Stimulated activated CD8-positive, alpha-beta memory T cell treated with anti-CD3 and anti-CD28 coated beads, Interleukin-4, amount 100 ng/mL, for 48 hours (primary cell): ENCODE measurements around the gene SLC22A15.
A peak's percentile ranks its signal among the peaks of the same experiment; 100 is the strongest.
"Not testable (repeated sequence)": the region's sequence is repeated elsewhere in the genome, so short reads cannot be mapped to it uniquely, and the experiment has no call there.

ENCODE experiments used
- DNase-seq: peaks from one replicate; pipeline ENCODE4 v3.0.0-alpha.2; 2020

The SLC22A15 gene

GRCh38 chr1:115976062-115976920 is at the start of gene SLC22A15:
TSS of gene SLC22A15 (plus strand) at chr1:115976513. CDS start at chr1:115976628, 115 bp downstream.
- DNase-seq: peak; percentile 57

- DNase-seq: no peak
Measured at GRCh38 chr1:115927971-115928370, 48.3 kb upstream of the SLC22A15 start.

- DNase-seq: no peak
Measured at GRCh38 chr1:115929881-115930280, 46.4 kb upstream of the SLC22A15 start.

- no peak for DNase-seq
Measured at GRCh38 chr1:115933625-115934024, 42.7 kb upstream of the SLC22A15 start.

- DNase-seq: no peak
Measured at GRCh38 chr1:115939455-115939854, 36.9 kb upstream of the SLC22A15 start.

- no peak for DNase-seq
Measured at GRCh38 chr1:115946116-115946515, 30.2 kb upstream of the SLC22A15 start.

GRCh38 chr1:115949156-115949555 is 27.2 kb upstream of the SLC22A15 start:
- no peak for DNase-seq

GRCh38 chr1:115951560-115951959 is 24.8 kb upstream of the SLC22A15 start:
- DNase-seq: no peak

DNA sequence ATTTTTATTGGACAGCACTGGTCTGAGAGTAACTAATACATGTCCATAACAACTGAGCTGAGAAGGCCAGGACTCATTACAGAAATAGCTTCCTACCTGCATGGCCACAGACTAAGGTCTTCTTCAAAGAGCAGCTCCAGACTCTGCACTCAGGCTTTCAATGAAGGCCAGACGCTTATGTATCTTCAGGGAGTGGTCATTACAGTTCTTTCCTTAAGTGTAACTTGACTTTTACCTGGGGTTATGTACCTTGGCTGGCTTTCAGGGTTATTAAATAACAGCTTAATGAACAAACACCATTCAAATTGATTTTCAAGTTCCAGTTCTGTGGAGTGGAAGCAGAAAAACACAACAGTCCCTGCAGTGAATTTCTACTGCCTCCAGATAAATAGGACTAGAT is 23.8 kb upstream of the SLC22A15 start:
- DNase-seq: no peak

DNA sequence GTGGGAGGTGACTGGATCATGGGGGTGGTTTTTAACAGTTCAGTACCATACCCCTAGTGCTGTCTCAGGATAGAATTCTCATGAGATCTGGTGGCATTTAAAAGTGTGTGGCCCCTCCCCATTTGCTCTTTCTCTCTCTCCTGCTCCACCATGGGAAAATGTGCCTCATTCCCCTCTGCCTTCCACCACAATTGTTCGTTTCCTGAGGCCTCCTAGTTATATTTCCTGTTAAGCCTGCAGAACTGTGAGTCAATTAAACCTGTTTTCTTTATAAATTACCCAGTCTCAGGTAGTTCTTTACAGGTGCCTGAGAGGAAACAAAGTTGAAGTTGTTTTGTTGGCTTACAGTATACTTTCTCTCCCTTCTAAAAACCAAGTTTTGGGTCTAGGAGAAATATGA is 23.1 kb upstream of the SLC22A15 start:
- no peak for DNase-seq

DNA sequence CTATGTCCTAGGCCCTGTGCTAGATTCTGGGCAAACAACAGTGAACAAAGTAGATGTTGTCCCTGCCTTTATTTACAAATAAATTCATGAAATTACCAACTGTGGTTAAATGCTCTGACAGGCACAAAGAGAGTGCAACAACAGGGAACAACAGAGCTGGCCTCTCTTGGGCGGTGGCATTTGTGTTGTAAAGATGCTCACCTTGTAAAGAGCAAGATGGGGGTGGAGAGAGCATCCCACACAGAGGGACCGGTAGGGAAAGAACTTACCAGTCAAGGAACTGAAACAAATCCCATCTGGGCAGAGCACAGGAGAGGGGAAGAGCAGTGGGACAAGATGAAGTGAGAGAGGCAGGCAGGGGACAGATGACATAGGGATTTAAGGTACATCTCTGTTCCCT is 21.6 kb upstream of the SLC22A15 start:
- DNase-seq: no peak

GRCh38 chr1:115955228-115955627 is 21.1 kb upstream of the SLC22A15 start:
- DNase-seq: no peak

DNA sequence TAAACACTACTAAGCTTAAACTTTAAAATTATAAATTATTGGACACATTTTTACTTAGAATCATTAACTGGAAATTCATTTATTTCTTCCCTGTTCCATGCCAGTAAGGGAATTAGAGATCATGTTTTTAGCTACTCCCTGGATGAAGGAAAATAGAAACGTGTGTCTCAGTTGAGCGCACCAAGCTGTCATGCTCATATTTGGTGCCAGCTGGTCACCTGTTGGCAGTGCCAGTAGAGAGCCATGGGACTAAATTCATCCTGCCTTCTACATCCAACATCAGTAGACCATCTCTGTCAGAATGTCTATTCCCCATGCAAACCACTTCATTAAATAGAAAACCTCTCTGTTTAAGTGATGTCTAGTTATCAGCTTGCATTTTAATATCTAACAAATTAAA is 17.4 kb upstream of the SLC22A15 start:
- no peak for DNase-seq

DNA sequence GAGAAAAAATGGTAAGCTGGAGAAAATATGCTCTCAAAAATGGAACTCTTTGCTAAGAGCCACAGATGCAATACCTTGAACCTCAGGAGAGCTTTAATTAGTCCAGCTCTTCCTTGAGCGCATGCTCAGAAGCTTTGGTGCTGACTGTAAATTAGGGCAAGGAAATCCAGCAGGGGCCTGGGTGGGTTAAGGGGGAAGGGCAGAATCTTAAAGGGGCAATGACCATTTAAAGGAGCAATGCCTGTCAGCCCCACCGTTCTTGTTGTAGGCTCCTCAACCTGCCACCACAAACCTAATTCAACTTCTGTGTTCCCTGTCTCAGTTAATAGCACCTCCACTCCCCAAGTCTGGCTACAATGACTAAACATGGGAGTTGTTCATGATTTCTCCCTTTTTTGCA is 6.8 kb upstream of the SLC22A15 start:
- no peak for DNase-seq

DNA sequence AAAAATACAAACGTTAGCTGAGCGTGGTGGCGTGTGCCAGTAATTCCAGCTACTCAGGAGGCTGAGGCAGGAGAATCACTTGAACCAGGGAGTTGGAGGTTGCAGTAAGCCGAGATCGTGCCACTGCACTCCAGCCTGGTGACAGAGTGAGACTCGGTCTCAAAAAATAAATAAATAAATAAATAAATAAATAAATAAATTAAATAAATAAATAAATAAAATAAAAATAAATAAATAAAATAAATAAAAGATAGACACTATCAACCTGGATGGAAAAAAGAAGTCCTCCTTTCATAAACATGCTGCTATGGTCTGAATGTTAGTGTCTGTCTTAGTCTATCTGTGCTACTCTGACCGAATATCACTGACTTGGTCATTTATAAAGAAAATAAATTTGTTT is 4.5 kb upstream of the SLC22A15 start:
- DNase-seq: not testable (repeated sequence)

DNA sequence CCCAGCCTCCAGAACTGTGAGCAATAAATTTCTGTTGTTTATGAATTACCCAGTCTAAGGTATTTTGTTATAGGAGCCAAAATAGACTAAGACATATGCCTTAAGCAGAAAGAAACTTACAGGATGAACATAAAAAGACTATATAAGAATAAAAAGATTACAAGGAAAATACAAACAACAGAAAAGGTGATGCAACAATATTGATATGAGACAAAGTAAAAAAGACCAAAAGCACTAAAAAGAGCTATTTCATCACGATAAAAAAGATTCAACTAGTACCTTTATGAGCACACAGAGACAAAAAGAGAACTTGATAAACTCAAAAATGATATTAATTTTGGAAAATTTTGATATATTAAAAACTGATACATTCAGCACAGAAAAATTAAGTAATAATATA is 3.2 kb upstream of the SLC22A15 start:
- no peak for DNase-seq

DNA sequence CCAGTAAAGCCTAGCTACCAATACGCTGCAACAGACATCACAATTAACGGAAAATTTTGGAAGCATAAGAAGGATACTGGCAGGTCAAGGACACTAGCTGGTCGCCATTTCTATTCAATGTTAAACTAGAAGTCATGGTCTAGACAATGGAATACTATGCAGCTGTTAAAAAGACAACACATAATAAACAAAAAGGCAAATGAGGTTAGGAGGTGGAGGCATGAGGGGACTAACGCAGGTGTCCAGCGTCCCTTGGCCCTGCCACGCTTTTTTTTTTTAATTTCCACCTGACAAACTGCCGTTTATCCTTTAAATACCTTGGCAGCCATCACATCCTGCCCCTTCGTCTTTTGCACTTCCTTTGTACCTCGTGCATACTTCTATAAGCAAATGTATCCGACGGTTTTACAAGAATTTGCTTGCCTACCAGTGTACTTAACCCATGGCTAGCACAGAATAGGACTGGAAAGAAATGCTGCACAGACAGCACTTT is 698 bp upstream of the SLC22A15 start:
- no peak for DNase-seq

DNA sequence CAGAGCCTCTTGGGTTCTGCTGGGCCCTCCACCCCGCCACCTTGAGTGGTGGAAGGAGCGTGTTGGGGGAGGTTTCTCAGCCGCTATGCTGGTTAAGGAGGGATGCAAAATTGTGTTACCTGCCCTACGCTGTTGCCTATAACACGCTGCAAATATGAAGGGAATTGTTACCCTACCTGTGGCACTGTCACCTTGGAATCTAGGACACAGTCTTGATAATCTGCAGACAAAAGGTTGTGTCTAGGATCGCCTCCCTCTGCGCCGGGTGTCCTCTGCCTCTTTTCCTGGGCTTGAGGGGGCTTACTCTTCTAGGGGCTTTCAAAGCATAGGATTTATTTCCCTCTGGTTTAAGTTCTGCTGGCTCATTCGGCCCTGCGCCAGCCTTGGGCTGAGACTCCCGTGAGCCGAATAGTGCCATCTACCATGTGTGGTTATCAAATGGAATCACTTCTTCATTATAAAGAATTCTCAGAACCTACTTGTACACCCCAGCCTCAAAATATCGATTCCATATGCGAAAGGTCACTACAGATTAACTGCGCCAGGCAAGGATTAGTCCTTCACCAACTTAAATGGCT is 697 bp downstream of the SLC22A15 start:
- no peak for DNase-seq

- DNase-seq: no peak
Measured at GRCh38 chr1:115977499-115978258, 1.4 kb downstream of the SLC22A15 start.

- DNase-seq: no peak
Measured at GRCh38 chr1:115978292-115978941, 2.1 kb downstream of the SLC22A15 start.

GRCh38 chr1:115980156-115980555 is 3.8 kb downstream of the SLC22A15 start:
- no peak for DNase-seq

GRCh38 chr1:115980998-115981993 is 5.0 kb downstream of the SLC22A15 start:
- peak; percentile 35 for DNase-seq
